GM11168 (cell line): ENCODE data around the gene KHDC4.
"Not testable (repeated sequence)": the region's sequence is repeated elsewhere in the genome, so short reads cannot be mapped to it uniquely, and the experiment has no call there.

Experiments used
- in situ Hi-C: fragments of 300-500 bp; cut with MboI; formaldehyde crosslinking; loops from one replicate; pipeline ENCODE4 v1.12.0; 2022; ENCODE audit warnings: low sequenced_read_pairs; ENCODE audit not compliant: unreplicated experiment

KHDC4 gene

DNA sequence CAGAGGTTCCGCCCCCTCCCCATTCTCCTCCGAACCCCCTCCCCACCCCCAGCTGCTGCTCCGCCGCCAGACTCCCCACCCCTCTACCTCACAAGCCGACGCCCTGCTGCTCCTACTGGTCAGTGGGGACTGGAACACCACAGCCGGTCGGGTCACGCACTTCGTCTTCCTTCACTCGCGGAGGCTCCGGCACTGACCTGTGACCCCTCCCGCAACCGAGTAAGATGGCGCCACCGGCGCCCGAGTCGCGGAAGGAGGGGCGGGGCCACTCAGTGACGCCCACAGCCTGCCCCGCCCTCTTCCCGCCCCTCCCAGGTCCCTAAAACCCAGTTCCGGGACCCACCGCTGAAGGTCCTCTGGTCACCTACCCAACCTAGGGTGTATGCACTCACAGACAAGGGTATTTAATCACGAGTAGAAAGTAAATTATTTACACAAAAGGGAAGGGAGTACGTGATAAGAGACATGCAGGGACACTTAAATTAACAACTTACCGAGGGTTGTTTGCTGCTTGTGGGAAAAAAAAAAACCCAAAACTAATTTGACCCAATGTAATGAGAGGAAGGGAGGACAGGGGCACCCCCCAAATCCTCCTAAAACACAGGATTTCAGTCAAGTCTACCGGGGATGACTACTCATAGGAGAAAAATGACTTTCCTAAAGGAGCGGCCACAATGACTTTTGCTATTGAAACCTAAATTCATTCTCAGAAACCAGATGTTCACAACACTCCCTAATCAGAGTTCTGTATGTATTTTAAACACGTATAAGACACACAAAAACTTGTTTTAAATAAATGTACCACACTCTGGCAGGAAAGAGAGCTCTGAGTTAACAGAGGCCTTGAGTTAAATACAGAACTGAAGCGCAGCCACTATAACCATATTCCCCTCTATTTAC is 22.8 kb downstream of the KHDC4 start, which contains the start of gene RIT1:
Gene RIT1, minus strand, starts transcription at position 194 of the 900 bp plus-strand sequence. CDS start 588 bp downstream, outside the sequence.
- in situ Hi-C loops: no loop called here

DNA sequence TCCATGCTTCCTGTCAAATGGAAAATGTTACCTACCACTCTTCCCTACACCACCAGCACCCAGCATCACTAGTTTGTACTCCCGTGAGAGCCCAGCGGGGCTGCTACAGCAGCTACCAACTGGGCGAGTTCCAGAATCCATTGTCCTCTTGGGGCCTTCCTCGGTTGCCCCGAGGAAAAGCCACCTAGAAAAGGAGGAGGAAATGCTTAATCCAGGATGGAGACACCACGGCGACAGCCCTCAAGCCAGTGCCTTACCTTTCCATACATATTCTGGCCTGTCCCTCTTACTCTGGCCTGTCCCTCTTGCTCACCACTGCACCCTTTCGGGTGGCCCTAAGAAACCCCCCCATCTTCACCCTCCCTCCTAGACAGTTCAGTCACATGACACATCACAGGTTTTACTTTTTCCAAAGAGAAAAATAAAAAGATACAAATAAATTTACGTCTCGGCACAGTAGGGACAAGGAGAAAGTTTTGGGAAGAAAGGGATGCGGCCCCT is 23.5 kb downstream of the KHDC4 start:
- in situ Hi-C loops: no loop called here

DNA sequence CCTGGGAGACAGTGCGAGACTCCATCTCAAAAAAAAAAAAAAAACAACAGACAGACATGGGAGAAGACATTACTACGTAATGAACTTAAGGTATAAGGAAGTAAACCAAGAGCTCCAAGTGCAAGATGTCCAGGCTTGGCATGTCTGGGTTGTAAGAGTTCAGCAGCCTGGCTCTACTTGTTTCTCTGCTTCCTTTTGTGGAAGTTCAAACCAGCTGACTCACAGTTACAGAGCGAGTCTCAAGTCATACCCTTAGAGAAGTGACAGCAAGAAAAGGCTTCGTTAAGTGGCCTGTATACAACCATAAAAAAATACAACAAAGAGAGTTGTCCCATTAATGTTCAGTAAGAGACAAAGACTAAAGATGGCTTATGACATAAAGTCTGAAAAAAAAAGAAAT is 24.3 kb downstream of the KHDC4 start:
- in situ Hi-C loops: no loop called here

DNA sequence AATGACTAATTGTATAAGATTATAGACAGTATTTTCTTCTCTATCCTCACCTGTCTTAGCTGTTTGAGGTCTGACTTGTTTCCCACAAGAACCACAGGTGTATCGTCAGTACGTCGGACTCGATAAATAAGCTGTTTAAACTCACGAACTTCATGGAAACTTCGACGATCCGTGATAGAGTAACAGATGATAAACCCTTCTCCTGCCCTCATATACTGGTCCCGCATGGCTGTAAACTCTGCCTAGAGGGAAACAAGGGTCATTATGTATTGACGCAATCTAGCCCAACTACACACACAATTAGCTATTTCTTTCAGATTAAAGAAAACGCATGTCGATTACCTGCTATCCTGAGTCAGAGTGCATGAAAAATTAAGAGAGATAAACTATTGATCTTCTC is 30.0 kb downstream of the KHDC4 start:
- in situ Hi-C loops: no loop called here

DNA sequence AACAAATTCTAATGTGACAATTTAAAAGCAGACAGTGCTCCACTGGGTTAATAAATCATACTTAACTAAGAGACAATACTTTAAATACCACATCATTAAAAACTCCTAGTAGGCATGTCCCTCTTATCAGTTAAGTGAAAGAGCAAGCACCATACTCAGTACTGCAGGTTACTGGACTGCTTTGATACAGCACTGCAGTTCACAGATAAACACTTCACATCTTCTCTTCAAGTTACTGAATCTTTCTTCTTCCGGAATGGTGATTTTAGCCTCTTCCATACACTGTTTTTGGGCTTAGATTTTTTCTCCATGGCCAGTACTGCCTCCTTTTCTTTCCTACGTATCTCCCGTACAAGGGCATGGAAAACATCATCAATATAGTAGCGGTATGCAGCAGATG is 34.1 kb downstream of the KHDC4 start:
- in situ Hi-C loops: no loop called here

DNA sequence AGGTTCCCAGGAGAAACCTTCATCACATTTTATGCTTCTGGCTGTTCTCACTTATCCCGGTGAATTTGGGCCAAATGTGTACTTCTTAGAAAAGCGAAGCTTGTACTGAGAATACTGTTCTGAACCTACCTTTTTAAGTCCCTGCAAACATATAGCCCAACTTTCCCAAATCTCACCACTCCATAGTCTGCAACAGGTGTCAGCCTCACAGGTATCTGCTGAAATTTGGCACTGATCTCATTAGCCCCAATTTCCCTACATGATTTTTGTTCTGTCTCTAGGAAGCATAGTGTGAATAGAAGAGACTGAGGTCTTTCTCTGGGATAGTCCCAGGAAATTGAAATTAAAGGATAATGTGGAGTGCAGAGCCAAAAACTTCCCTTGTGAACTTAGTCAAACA is 34.5 kb downstream of the KHDC4 start:
- in situ Hi-C loops: no loop called here

DNA sequence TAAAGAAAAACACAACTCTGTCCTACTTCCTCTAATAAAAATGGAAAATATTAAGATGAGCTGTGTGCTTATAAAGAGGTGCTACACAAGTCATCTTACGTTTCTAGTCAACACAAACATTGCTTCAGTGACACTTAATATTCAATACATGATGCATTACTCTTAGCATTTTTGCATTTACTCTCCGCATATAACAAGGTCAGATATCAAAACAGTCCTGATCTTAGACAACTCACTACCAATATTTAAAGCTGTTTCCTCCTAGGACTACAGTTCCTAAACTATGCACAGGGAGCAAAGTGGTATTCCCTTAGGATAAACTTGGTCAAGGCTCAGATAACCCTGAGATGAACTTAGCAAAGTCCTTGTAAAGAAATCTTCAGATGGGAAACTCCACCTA is 35.3 kb downstream of the KHDC4 start:
- in situ Hi-C loops: no loop called here

DNA sequence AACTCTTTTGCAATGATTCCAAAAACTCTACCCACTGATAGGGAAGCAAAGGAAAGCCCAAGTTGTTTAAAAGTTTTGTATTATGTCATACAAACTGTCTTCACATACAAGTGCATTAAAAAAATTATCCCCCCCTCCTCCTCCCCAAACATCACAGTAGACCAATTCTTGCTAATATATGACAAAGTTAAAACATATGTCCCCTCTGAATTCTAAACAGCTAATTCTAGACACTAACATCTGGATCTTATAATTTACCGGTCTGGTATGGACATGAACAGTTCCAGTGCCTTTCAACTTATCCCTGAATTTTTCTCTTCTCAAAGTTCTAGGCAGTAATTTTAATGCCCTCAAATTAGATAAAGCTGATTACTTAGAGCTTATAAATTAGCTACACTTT is 36.5 kb downstream of the KHDC4 start:
- in situ Hi-C loops: no loop called here

DNA sequence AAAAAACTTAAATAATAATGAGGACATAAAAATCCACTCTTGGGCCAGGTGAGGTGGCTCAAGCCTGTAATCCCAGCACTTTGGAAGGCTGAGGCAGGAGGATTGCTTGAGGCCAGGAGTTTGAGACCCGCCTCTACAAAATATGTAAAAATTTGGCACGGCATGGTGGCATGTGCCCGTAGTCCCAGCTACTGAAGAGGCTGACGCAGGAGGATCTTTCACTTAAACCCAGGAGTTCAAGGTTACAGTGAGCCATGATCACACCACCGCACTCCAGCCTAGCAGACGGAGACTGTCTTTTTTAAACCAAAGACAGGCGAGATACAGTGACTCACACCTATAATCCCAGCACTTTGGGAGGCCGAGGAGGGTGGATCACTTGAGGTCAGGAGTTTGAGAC is 37.7 kb downstream of the KHDC4 start:
- in situ Hi-C loops: not testable (repeated sequence)

DNA sequence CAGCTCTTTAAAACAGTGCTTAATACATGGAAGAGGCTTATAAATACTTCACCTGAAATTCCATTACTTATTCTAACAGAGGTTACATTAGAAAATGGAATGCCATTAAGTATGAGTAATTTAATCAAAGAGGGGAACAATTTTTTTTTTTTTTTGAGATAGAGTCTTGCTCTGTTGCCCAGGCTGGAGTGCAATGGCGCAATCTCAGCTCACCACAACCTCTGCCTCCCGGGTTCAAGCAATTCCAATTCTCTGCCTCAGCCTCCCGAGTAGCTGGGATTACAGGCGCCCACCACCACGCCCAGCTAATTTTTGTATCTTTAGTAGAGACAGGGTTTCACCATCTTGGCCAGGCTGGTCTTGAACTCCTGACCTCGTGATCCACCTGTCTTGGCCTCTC is 38.6 kb downstream of the KHDC4 start:
- in situ Hi-C loops: not testable (repeated sequence)

DNA sequence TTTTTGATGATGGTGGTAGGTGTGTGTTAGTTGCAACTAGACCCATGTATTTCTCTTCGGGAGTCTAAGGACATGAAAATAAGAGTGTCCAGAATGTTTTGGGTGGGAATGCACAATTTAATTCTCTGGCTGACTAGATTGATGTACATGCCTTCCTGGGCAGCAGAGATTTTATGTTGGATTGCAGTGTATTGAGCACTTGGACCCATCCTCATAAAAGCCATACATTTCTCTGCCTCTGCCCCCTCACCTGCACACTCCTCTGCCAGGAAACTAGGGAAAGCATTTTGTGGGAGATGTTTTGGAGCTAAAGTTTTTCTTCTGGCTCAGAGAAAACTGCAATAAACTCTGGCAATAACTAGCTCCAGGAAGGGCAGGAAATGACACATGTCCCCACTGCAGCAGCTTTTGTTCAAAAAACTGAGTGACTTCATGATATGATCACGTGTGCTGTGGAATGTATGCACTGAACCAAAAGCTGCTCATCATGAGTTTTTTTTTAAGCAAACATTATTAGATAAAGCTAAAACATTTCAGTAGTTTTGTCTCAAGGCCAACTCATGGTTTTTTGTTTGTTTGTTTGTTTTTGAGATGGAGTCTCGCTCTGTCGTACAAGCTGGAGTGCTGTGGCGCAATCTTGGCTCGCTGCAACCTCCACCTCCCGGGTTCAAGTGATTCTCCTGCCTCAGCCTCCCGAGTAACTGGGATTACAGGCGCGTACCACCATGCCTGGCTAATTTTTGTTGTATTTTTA is 40.6 kb downstream of the KHDC4 start:
- in situ Hi-C loops: no loop called here

DNA sequence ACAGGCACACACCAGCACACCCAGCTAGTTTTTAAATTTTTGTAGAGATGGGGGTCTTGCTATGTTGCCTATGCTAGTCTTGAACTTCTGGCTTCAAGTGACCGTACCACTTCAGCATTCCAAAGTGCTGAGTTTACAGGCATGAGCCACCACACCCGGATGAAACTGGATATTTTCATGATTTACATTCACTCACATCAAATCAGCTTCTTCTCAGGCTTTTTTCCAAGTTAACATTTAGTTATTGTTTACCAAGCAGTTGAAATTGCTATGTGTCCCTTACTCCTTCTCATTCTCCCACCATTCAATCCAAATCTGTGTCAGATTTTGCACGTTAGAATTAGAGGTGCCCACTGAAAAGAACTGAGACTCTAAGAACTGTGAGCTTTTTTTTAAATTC is 41.4 kb downstream of the KHDC4 start:
- in situ Hi-C loops: no loop called here

DNA sequence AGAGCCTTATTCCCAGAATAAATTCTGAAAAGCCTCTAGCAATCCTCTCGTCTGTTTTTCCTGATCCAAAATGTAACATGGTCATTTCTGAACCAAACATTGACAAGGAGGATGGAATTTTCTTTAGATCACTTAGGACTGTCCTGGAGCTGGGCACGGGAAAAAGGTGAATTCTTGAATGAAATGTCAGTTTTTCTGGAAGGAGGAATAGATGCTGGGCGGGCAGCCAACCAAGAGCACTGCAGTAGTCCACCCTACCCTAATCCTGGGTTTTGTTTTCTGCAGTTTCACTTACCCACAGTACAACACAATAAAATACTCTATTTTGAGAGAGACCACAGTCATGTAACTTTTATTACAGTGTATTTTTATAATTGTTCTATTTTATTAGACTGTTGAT is 44.0 kb downstream of the KHDC4 start:
- in situ Hi-C loops: no loop called here

DNA sequence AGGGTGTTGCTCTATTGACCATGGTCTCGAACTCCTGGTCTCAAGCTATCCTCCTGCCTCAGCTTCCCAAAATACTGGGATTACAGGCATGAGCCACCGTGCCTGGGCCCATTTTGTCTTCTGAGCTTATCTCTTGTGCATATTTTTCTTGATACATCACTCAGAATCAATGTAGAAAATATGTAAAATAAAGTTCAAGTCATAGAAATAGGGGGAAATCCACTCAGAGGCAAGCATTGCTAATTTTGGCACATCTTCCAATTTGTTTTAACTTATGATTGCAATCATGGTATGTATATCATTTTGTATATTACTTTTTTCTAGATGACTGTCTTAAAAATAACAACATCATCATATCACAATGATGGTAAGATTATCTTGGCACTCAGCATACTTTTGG is 44.6 kb downstream of the KHDC4 start:
- in situ Hi-C loops: no loop called here

DNA sequence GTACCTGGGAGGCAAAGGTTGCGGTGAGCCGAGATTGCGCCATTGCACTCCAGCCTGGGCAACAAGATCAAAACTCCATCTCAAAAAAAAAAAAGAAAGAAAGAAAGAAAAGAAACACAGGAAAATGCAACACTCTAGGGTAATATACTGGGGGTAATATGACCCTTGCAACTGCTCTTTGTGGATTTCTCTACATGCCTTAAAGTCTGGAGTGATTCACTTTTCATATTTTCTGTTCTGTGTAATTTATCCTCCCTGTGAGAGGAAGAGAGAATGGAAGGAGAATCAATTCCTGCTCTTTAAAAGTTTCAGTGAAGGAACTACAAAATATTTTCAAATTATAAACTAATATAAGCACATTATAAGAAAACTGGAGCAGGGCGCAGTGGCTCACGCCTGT is 45.7 kb downstream of the KHDC4 start:
- in situ Hi-C loops: no loop called here

DNA sequence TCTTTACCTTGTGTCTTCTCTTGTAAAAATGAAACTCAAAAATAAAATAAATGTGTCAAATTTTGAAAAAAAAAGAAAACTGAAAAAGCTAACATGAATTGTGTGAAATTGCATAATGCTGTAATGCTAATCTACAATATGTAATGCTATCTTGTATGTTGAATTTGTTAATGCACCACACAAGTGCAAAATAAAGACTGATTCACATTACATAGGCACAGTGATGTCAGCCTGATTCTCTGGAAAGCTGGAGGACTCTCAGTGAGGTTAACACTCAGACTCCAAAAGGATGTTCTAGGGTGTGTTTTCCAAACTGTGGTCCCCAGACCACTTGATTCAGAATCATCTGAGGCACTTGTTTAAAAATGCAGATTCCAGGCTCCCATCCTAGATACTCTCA is 49.2 kb downstream of the KHDC4 start:
- in situ Hi-C loops: no loop called here

DNA sequence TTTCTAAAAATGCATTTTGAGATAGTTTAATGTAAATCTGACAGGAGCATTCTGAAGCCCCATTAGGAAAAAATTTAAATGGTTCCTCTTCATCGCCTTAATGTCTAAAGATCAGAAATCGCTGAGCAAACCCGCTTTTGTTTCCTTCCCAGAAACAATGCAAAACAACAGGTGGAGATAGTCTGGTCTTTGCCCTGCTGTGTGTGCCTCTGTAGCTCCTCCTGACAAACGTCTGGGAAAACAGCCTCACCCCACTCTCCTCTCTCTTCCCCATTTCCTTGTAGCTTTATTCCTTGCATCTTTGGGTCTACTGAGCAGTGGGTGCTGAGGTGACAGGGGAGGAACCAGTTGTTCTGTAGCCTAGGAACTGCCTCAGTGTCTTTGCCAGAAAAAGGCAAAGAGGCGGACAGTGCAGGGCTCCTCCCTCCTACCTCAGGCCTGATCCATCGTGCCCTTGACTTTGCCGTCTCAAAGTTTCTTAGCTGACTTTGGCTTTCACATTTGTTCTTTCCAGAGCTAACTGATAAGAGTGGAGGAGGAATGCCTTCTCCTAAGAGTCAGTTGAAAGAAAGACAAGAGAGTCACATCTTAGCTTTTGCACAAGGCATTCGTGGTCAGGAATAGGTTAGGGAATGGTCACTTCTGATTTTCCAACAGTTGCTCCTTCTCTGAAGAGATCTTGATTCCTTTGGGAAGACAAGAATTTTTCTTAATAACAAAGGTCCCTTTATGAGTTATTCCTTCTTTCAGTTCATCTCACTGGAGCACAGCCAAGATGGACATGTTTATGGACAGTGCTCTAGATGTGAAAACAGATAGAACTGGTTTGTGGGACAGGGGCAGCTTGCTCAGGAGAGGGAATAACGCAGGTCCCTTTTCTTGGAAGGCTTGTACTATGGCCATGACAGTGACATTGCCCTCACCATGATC is 49.9 kb downstream of the KHDC4 start:
- in situ Hi-C loops: no loop called here

DNA sequence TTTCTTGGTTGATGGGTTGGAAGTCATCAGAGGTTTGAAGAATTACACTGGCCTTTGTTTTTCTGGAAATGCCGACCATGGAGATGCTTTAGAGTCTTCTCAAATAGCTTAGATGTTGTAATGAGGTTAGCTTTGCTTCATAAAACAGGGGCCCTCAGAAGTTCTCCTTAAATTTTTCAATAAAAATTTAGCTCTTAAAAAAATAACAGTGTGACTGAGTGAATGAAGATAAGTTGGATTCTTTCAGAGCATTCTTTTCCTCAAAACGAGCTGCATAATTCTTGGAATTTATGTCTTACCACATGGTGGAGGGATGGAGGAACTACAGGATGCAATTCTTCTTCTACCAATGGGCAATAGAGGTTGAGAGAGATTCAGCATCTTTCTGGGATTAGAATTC is 51.4 kb downstream of the KHDC4 start:
- in situ Hi-C loops: no loop called here

DNA sequence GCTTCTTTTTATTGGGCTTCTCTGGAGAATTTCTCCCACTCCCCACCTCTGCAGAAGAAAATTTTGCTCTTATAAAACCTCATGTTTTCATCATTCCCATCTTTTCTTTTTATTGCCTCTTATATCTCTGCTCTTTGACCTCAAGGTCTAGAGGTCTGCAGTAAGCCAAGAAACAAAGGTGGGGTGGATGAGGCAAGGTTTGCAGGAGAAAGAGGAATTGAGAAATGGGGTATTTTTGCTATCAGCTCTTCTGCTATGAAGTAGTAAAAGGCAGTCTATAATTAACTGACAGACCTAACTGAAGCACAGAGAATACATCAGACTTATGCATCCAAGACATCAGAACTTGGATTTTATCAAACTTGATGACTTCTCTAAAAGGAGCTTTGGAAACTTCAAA is 52.0 kb downstream of the KHDC4 start:
- in situ Hi-C loops: no loop called here

DNA sequence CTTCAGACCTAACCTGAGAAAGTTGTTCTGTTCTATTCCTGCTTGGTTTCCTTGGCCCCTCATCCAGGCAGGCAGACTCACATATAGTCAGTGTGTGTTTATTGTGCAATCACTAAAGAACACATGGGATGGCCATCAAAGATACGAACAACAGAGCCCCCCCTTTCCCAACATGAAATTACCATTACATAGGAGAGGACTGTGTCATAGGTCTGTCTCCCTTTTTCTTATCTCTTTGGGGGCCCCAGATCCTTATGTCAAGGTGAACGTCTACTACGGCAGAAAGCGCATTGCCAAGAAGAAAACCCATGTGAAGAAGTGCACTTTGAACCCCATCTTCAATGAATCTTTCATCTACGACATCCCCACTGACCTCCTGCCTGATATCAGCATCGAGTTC is 53.3 kb downstream of the KHDC4 start:
- in situ Hi-C loops: no loop called here
